GM13976 (cell line): Measurements from ENCODE around the gene BCL11A.

Experiments used
- DNase-seq: peaks from one replicate; pipeline ENCODE4 v3.0.0; 2012; ENCODE audit warnings: low spot score
- CTCF ChIP-seq: IDR thresholded peaks from 2 replicates; pipeline ENCODE4 v1.5.1; 2012; ENCODE audit warnings: borderline replicate concordance, mild to moderate bottlenecking; ENCODE audit not compliant: insufficient read depth; ENCODE audit errors: extremely low read depth, missing control alignments, control extremely low read depth
- in situ Hi-C: fragments of 300-500 bp; cut with MboI; formaldehyde crosslinking; loops from one replicate; pipeline ENCODE4 v1.12.0; 2022; ENCODE audit warnings: low sequenced_read_pairs, mixed read lengths, inconsistent platforms; ENCODE audit not compliant: unreplicated experiment

The BCL11A gene

GRCh38 chr2:60534892-60535684 lies 18.4 kb downstream of the BCL11A start:
- in situ Hi-C loops: no loop called here
- DNase-seq: no peak
- TF ChIP-seq CTCF: no peak

GRCh38 chr2:60534052-60534685 lies 19.3 kb downstream of the BCL11A start:
- TF ChIP-seq CTCF: no peak
- DNase-seq: no peak
- in situ Hi-C loops: no loop called here

GRCh38 chr2:60533101-60534051 lies 20.1 kb downstream of the BCL11A start:
- in situ Hi-C loops: no loop called here
- no peak for DNase-seq
- TF ChIP-seq CTCF: no peak

- no peak for TF ChIP-seq CTCF
- in situ Hi-C loops: no loop called here
- no peak for DNase-seq
Measured at GRCh38 chr2:60532421-60532820, 21.0 kb downstream of the BCL11A start.

- no peak for DNase-seq
- no peak for TF ChIP-seq CTCF
- in situ Hi-C loops: no loop called here
Measured at GRCh38 chr2:60531701-60532133, 21.7 kb downstream of the BCL11A start.

GRCh38 chr2:60530660-60531281 lies 22.7 kb downstream of the BCL11A start:
- in situ Hi-C loops: no loop called here
- DNase-seq: no peak
- TF ChIP-seq CTCF: no peak
